Measurements from ENCODE around the gene GABRB2. TPM values are rescaled to one million over a fixed set of nuclear protein-coding genes. Genes with fewer than 3 reads are reported as not detected.
"Not testable (repeated sequence)": the region's sequence is repeated elsewhere in the genome, so short reads cannot be mapped to it uniquely, and the experiment has no call there.

The GABRB2 gene
- 1 to 10 TPM; 2.0 to 2.1 (median 2.0) TPM for polyA plus RNA-seq (ENCODE audit: insufficient read length in 3 of 3)

- DNase-seq (ENCODE audit: low read depth in 3 of 3, low spot score in 2 of 3): peak in 1 of 3 donors; percentile 60
Observed at GRCh38 chr5:161546470-161547301, at the start of gene GABRB2. TSS of gene GABRB2 (minus strand) at chr5:161546725. CDS start at chr5:161546643, 82 bp downstream.

DNA sequence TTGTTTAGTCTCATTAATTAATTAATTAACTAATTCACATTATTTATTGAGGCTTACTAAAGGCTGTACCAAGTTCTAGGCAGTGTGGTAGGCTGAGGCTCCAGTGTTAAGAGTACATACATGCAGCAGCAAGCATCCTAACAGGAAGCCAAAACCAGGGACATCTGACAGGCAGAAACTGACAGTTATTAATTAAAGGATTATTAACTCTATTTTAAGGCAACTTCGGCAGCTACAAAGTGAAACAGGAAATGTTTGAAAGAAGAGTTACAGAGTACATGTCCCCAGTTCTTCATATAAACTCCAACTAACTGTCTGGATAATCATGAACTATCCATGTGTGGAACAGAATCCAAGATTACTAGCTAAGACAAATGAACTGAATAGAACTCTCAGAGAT lies 39.3 kb upstream of the GABRB2 start:
- DNase-seq (ENCODE audit: low read depth in 3 of 3, low spot score in 2 of 3): no peak

- no peak for DNase-seq (ENCODE audit: low read depth in 3 of 3, low spot score in 2 of 3)
Observed at GRCh38 chr5:161580621-161581020, 34.1 kb upstream of the GABRB2 start.

DNA sequence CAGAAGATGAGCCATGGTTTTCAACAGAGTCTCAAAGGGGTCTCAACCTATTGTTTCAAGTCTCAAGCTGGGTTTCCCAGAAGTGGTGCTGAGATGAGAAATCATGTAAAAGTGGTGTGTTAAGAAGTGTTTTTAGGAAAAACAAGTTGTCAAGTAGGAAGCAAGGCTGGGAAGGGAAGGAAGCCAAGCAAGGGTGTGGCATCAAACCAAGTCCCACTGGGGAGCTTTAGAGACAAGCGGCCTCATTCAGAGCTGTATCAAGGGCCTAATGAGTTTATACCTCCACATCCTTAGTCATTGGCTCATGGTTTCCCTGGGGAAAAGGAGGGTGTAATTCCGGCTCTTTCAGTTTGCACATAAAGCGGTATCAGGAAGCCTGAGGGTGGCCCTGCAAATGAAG lies 26.4 kb upstream of the GABRB2 start:
- no peak for DNase-seq (ENCODE audit: low read depth in 3 of 3, low spot score in 2 of 3)

DNA sequence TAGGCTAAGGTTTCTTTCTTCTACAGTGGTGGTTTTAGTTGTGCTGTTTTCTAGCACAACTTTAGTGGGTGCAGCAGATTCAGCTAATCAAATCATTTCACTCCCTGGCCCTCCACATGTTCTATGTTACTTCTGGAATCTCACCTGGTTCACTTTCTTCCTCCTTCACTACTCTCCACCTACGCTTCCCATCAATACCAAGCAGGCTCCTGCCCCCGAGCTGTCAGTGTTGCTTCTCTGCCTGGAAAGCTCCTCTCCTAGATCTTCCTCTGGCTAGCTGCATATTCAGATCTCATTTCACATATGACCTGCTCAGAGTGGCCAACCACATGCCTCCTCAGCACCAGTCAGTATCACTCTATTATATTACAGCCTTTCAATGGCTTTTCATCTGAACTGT lies 19.6 kb upstream of the GABRB2 start:
- no peak for DNase-seq (ENCODE audit: low read depth in 3 of 3, low spot score in 2 of 3)

GRCh38 chr5:161562446-161562845 lies 15.9 kb upstream of the GABRB2 start:
- DNase-seq (ENCODE audit: low read depth in 3 of 3, low spot score in 2 of 3): no peak

DNA sequence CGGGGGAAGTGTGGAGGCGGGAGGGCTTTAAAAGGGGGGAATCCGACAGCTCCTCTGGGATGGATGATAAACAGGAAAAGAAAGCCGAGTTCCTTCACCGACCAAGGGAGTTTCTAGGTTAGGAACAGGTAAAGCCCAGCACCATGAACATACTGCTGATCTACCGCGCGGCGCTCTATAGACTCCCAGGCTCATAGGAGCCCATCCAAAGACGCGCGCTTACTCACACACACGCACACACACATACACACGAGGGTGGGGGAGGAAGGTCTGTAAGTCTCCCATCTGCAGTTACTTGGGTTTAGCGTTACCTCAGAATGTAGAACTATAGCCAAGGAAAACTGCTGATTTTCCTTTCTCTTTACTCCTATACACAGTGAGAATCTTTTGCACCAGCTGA lies 2.6 kb upstream of the GABRB2 start:
- DNase-seq (ENCODE audit: low read depth in 3 of 3, low spot score in 2 of 3): no peak

DNA sequence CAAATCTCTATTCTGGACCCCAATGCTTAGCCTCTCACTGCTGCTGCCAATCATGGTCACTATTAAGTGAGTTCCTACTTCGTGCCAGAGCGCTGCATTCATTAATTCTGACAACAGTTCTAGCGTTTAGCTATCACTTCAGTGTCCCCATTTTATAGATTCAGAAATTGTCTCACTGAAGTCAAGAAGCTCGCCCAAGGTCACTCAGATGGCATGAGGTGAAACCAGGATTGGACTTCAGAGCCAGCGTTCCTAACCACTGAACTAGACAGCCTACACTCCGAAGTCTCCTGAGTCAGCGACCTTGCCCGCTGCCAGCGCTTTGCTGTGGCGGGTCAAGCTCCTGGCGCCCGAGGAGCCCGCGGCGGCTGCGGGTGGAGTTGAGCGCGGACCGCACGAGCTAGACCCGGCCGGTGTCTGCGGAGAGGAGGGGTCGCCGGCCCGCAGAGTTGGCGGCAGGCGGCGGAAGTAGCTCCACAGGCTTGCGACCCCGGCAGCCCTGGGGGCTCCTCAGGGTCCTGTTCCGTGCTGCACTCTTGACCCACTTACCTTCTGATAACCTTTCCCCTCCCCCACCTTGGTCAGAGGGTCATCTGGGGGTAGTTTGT lies 2.1 kb upstream of the GABRB2 start:
- no peak for DNase-seq (ENCODE audit: low read depth in 3 of 3, low spot score in 2 of 3)

DNA sequence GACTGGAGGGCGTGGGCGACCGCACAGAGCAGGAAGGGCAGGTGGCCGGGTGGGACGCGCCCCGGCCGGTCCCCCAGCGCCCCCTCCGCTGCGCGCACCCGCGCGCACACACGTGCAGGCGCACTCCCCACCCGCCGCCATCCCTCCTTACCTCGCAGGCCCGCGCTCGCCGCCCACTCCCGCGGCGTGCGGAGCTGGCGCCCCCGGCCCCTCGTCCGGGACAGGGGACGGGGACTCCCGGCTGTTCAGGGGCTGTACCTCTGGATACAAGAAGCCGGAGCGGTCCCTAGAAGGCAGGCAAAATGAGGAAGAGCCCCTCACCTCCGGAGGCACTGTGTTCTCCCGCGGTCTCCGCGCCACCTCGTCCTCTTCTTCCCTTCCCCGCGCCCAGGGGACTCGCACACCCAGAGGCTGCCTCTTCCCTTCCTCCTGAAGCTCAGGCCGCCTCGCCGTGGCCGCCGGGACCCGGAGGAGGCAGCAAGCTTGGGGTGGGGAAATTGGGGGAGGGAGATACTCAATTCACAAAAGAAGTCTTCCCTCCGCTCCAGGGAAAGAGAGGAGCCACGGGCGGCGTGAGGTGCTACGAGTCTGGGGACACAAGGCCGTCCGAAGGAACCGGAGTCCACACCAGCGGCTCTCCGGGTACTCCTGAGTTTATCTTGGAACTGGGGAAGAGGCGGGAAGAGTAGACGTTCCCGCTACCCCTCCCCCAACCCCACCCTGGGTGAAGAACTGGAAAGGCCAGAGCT lies 1.4 kb upstream of the GABRB2 start:
- DNase-seq (ENCODE audit: low read depth in 3 of 3, low spot score in 2 of 3): no peak

GRCh38 chr5:161547406-161547737 lies 847 bp upstream of the GABRB2 start:
- DNase-seq (ENCODE audit: low read depth in 3 of 3, low spot score in 2 of 3): no peak

GRCh38 chr5:161546095-161546469 lies 443 bp downstream of the GABRB2 start:
- DNase-seq (ENCODE audit: low read depth in 3 of 3, low spot score in 2 of 3): no peak

DNA sequence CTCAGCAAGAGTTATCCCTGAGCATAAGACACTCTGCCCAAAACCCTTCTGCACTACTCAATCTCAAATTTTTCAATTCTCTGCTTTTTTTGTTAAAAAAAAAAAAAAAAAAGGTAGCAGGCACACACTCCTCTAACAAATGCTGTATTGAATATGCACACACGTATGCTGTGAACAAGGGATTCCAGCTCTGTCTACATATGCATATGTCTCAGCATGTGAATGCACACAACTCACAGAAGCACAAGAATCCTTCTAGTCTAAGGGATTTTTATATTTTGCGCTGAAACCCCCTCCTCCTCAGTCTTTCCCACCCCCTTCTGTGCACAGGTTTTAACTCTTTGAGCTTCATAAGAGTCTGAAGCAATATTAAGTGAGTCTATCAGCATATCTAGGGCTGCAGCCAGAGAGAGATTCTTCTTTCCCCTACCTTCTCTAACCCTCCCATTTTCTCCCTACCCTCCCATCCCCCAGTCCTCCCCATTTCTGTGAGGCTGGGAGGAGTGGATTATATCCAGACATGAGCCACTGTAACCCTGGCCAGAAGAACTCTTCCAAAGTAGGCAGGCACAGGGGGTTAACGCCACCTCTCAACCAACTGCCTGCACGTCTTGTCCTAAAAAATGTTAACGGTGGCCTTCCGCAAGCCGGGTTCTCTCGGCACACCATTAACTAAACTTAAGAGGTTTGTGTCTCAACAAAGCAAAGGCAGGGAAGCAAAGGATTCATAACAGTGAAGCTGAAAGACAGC lies 1.0 kb downstream of the GABRB2 start:
- no peak for DNase-seq (ENCODE audit: low read depth in 3 of 3, low spot score in 2 of 3)

- no peak for DNase-seq (ENCODE audit: low read depth in 3 of 3, low spot score in 2 of 3)
Observed at GRCh38 chr5:161544350-161544765, 2.2 kb downstream of the GABRB2 start.

DNA sequence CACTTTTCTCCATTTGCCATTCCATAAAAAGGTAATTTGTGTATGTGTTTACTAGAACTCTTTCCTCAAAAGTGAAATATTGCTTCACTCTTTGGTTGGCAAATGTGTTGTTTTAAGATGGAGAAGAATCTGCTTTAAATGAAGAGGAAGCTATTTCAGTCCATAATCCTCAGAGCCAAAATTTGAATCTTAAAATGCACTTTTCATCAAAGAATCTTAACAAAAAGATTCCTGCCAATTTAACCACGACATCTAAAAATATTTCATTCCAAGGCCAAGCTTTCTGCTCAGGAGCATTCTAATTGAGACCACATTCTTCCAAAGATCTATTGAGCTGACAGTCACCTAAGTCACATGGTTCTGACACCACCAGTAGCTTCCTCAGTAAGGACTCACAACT lies 7.5 kb downstream of the GABRB2 start:
- no peak for DNase-seq (ENCODE audit: low read depth in 3 of 3, low spot score in 2 of 3)

DNA sequence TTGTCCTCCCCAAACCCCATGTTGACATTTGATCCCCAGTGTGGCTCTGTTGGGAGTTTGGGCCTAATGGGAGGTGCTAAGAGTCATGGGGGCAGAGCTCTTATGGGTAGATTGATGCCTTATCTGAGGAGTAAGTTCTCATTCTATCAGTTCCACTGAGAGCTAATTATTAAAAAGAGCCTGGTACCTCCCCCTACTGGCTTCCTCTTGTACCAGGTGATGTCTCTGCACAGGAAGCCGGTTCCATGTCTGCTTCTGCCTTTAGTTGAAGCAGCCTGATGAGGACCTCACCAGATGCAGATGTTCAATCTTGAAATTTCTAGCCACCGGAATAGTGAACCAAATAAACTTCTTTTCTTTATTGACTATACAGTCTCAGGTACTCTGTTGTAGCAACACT lies 10.8 kb downstream of the GABRB2 start:
- DNase-seq (ENCODE audit: low read depth in 3 of 3, low spot score in 2 of 3): no peak

- no peak for DNase-seq (ENCODE audit: low read depth in 3 of 3, low spot score in 2 of 3)
Observed at GRCh38 chr5:161530700-161531099, 15.8 kb downstream of the GABRB2 start.

- DNase-seq (ENCODE audit: low read depth in 3 of 3, low spot score in 2 of 3): no peak
Observed at GRCh38 chr5:161513942-161514341, 32.6 kb downstream of the GABRB2 start.

DNA sequence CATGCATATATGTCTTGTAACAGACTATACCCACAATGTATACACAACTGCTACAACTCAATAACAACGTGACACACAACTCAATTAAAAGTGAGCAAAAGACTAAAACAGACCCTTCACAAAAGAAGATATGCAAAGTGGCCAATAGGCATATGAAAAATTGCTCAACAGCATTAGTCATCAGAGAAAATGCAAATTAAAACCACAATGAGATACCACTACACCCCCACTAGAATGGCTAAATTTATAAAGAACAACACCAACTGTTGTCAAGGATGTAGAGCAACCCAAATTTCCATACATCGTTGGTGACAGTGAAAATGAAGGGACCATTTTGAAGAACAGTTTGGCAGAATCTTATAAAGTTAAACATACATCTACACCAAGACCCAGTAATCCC lies 38.9 kb downstream of the GABRB2 start:
- no peak for DNase-seq (ENCODE audit: low read depth in 3 of 3, low spot score in 2 of 3)

- not testable (repeated sequence) for DNase-seq (ENCODE audit: low read depth in 3 of 3, low spot score in 2 of 3)
Observed at GRCh38 chr5:161505160-161505559, 41.4 kb downstream of the GABRB2 start.

GRCh38 chr5:161498531-161498930 lies 48.0 kb downstream of the GABRB2 start:
- DNase-seq (ENCODE audit: low read depth in 3 of 3, low spot score in 2 of 3): no peak

DNA sequence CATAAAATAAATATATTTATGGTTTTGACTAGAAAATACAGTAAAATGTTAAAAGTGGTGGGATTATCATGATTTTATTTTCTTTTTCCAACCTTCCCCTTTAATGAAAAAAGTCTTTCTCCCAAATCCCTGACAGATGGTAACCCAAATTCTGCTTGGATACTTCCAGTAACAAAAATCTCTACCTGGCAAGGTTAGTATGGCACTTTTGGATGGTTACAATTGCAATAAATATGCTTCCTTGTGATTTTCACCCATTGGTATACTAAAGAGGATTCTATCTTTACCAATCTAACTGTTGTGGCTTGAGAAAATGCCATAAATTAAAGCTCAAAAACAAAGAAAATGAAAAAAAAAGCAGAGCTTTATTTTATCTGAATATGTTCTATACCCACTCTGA lies 62.8 kb downstream of the GABRB2 start:
- no peak for DNase-seq (ENCODE audit: low read depth in 3 of 3, low spot score in 2 of 3)
